Measurements from ENCODE around the gene FOXK2. TPM values are rescaled to one million over a fixed set of nuclear protein-coding genes. Genes with fewer than 3 reads are reported as not detected.
"Not testable (repeated sequence)": the region's sequence is repeated elsewhere in the genome, so short reads cannot be mapped to it uniquely, and the experiment has no call there.

FOXK2 gene
- total and polyA plus RNA-seq, 2 experiments from 2014 or later = 22.0 to 63.0 TPM

GRCh38 chr17:82571855-82572254, 52.3 kb downstream of the FOXK2 start:
- no peak overlapping the region for H3K4me3 ChIP-seq
- peaks cover 35% of the 10 kb centered on the region for H3K36me3 ChIP-seq
- no peaks in the 10 kb centered on the region for H3K9me3 ChIP-seq (ENCODE audit: low read depth)
- peaks cover 8% of the 10 kb centered on the region for H3K4me1 ChIP-seq (ENCODE audit: low read depth)
- no peak for DNase-seq (ENCODE audit: low read depth in 1 of 2, low spot score in 1 of 2)
- no peaks in the 10 kb centered on the region for H3K27me3 ChIP-seq
- TF ChIP-seq, protein P1, sequence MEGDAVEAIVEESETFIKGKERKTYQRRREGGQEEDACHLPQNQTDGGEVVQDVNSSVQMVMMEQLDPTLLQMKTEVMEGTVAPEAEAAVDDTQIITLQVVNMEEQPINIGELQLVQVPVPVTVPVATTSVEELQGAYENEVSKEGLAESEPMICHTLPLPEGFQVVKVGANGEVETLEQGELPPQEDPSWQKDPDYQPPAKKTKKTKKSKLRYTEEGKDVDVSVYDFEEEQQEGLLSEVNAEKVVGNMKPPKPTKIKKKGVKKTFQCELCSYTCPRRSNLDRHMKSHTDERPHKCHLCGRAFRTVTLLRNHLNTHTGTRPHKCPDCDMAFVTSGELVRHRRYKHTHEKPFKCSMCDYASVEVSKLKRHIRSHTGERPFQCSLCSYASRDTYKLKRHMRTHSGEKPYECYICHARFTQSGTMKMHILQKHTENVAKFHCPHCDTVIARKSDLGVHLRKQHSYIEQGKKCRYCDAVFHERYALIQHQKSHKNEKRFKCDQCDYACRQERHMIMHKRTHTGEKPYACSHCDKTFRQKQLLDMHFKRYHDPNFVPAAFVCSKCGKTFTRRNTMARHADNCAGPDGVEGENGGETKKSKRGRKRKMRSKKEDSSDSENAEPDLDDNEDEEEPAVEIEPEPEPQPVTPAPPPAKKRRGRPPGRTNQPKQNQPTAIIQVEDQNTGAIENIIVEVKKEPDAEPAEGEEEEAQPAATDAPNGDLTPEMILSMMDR (IDR thresholded peaks at IDR 0.05; ENCODE audit: low read depth, low read length) = no peak
- H3K27ac ChIP-seq = no peak overlapping the region

GRCh38 chr17:82574041-82574440, 54.5 kb downstream of the FOXK2 start:
- TF ChIP-seq, protein P1 (IDR thresholded peaks at IDR 0.05; ENCODE audit: low read depth, low read length) = no peak

GRCh38 chr17:82575581-82576221, 56.2 kb downstream of the FOXK2 start:
- not testable (repeated sequence) for H3K27me3 ChIP-seq; H3K27ac ChIP-seq; H3K4me1 ChIP-seq (ENCODE audit: low read depth); H3K9me3 ChIP-seq (ENCODE audit: low read depth); H3K4me3 ChIP-seq; DNase-seq (ENCODE audit: low read depth in 1 of 2, low spot score in 1 of 2)
- peaks cover 37% of the 10 kb centered on the region for H3K36me3 ChIP-seq

More at GRCh38 chr17:82574041-82574440, 54.5 kb downstream of the FOXK2 start:
- Histone ChIP-seq H3K27ac (no peak overlapping the region), H3K9me3 (ENCODE audit: low read depth) (no peaks in the 10 kb centered on the region), H3K4me3 (no peak overlapping the region), H3K4me1 (ENCODE audit: low read depth) (peaks cover 8% of the 10 kb centered on the region), H3K36me3 (peaks cover 35% of the 10 kb centered on the region), H3K27me3 (no peaks in the 10 kb centered on the region)
- no peak for DNase-seq (ENCODE audit: low read depth in 1 of 2, low spot score in 1 of 2)

DNA sequence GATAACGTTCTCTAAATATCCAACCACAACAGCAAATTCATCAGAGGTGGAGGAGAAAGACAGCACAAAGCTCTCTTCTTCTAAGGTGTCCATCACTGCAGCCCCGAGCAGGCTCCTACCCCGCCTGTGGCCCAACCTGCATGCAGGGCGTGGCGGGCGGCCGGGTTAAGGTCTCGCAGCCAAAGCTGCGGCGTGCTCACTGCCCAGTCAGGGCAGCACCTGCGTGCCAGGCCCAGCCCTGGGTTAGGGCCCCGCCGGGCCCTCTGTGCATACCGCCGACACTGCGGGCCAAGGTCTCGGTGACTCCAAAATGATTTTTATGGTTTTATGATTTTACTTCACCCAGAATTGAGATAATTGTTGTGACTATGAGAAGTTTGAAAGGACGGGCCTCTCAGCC, 57.8 kb downstream of the FOXK2 start:
- no peak overlapping the region for H3K4me3 ChIP-seq
- no peaks in the 10 kb centered on the region for H3K4me1 ChIP-seq (ENCODE audit: low read depth)
- no peaks in the 10 kb centered on the region for H3K9me3 ChIP-seq (ENCODE audit: low read depth)
- TF ChIP-seq, protein P1 (IDR thresholded peaks at IDR 0.05; ENCODE audit: low read depth, low read length) = no peak
- H3K27ac ChIP-seq = no peak overlapping the region
- H3K27me3 ChIP-seq = no peaks in the 10 kb centered on the region
- DNase-seq (ENCODE audit: low read depth in 1 of 2, low spot score in 1 of 2) = no peak
- H3K36me3 ChIP-seq = peaks cover 29% of the 10 kb centered on the region

- not testable (repeated sequence) for H3K9me3 ChIP-seq (ENCODE audit: low read depth); H3K27me3 ChIP-seq; H3K4me1 ChIP-seq (ENCODE audit: low read depth); DNase-seq (ENCODE audit: low read depth in 1 of 2, low spot score in 1 of 2); H3K27ac ChIP-seq; H3K4me3 ChIP-seq
- H3K36me3 ChIP-seq = peaks cover 29% of the 10 kb centered on the region
Observed at GRCh38 chr17:82579969-82580368, 60.4 kb downstream of the FOXK2 start.

- H3K27ac ChIP-seq = peak overlapping the region; percentile 7
- H3K36me3 ChIP-seq = peaks cover 36% of the 10 kb centered on the region
Observed at GRCh38 chr17:82582213-82582612, 62.7 kb downstream of the FOXK2 start.

More at GRCh38 chr17:82582213-82582612, 62.7 kb downstream of the FOXK2 start:
- H3K4me3 ChIP-seq = no peak overlapping the region
- no peaks in the 10 kb centered on the region for H3K4me1 ChIP-seq (ENCODE audit: low read depth)
- no peaks in the 10 kb centered on the region for H3K27me3 ChIP-seq
- peak in 1 of 2 donors; percentile 19 for DNase-seq (ENCODE audit: low read depth in 1 of 2, low spot score in 1 of 2)
- TF ChIP-seq, protein P1 (IDR thresholded peaks at IDR 0.05; ENCODE audit: low read depth, low read length) = no peak
- no peaks in the 10 kb centered on the region for H3K9me3 ChIP-seq (ENCODE audit: low read depth)

Measured in cardiac muscle cell (in vitro differentiated cells and primary cell).